Fibroblast of pulmonary artery (primary cell): ENCODE results near the gene ZNRF3.

Source experiments
- DNase-seq: peaks from one replicate; pipeline ENCODE4 v3.0.0-alpha.2; 2010; ENCODE audit warnings: low read depth
- H3K4me3 ChIP-seq: replicated peaks from 2 replicates; pipeline ENCODE4 v1.5.1; 2011; ENCODE audit warnings: low read depth, mild to moderate bottlenecking, control low read depth, low read length, moderate library complexity
- CTCF ChIP-seq: IDR thresholded peaks from 2 replicates; pipeline ENCODE4 v1.5.1; 2011; ENCODE audit warnings: mild to moderate bottlenecking, control low read depth, low read length, inconsistent platforms; ENCODE audit errors: missing control alignments

Gene ZNRF3

GRCh38 chr22:28950617-28951411 lies 67.4 kb downstream of the ZNRF3 start:
- no peak overlapping the region for H3K4me3 ChIP-seq
- no peak for DNase-seq
- no peak for TF ChIP-seq CTCF

GRCh38 chr22:28951530-28951929 lies 68.2 kb downstream of the ZNRF3 start:
- no peak for DNase-seq
- no peak overlapping the region for H3K4me3 ChIP-seq
- TF ChIP-seq CTCF, result no peak

- peak; percentile 29 for TF ChIP-seq CTCF
- DNase-seq, result peak; percentile 49
- no peak overlapping the region for H3K4me3 ChIP-seq
These were observed 68.7 kb downstream of the ZNRF3 start for GRCh38 chr22:28951969-28952521.

- DNase-seq, result peak; percentile 25
- H3K4me3 ChIP-seq, result no peak overlapping the region
- no peak for TF ChIP-seq CTCF
These were observed 69.5 kb downstream of the ZNRF3 start for GRCh38 chr22:28952857-28953256.

DNA sequence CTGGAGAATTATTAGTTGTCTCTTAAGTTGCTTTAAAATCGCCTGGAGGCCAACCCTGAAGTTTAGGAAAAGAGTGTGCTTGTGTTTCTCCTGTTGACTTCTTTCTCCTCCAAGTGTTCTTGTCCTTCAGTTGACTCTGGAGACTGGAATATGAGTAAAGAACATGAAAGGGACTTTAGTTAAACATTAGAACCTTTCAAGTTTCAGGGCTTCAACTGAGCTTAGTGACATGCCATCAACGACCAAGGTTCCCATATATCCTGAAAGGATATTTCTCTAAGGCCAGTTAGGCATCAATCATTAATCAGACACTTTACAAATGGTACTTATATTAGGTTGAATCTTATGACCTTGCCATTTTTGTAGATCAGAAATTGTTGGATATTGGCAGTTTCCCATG lies 70.0 kb downstream of the ZNRF3 start:
- no peak overlapping the region for H3K4me3 ChIP-seq
- DNase-seq, result no peak
- TF ChIP-seq CTCF, result no peak

DNA sequence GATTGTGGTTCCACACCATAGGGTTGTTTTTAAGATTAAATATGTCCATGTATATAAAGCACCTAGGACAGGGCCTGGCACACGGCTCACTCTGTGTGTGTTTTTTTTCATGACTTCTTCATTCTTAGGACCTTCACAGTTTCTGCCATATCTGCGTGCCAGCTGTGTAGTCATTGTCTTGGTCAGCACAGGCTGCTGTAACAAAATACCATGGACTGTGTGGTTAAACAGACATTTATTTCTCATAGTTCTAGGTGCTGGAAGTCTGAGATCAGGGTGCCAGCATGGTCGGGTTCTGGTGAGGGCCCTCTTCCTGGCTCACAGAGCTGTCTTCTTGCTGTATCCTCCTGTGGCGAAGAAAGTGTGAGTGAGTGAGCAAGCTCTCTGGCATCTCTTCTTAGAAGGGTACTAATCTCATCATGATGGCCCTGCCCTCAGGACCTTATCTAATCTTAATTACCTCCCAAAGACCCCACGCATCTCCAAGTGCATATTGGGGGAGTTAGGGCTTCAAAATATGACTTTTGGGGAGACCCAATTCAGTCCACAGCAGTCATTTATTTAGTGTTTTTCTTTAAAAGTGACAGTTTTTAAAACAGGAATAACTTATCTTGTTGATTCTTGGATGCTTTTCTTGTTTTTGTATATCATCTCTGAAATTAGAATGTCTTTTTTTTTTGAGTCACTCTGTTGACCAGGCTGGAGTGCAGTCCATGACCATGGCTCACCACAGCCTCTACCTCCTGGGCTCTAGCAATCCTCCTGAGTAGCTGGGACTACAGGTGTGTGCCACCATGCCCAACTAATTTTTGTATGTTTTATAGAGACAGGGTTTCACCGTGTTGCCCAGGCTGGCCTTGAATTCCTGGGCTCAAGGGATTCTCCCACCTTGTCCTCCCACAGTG lies 70.9 kb downstream of the ZNRF3 start:
- DNase-seq, result no peak
- no peak overlapping the region for H3K4me3 ChIP-seq
- no peak for TF ChIP-seq CTCF
